K562 (cell line): ENCODE measurements around the gene IARS1. TPM values are rescaled to one million over a fixed set of nuclear protein-coding genes. Genes with fewer than 3 reads are reported as not detected.
A peak's percentile ranks its signal among the peaks of the same experiment; 100 is the strongest.

ENCODE experiments used
- ATAC-seq: fragments of 200-7000 bp; cut with Tn5 transposase; 3 replicates; pipeline ENCODE4 v1.9.1; 2020; ENCODE audit warnings: moderate library complexity
- BruUV-seq: library from RNA; stranded (reverse); fragments of 400-500 nt; replicated peaks from 2 replicates; lab custom pipeline; 2021; lab: Mats Ljungman, UMichigan
- CTCF ChIA-PET: fragments of 300-600 bp; formaldehyde crosslinking; extraction: SDS; loops from one replicate; lab custom pipeline; 2021; ENCODE audit warnings: low intra/inter-chr PET ratio; lab: Yijun Ruan, JAX
- POLR2A ChIA-PET: fragments of 300-600, 350-650 bp; sonication (Branson Sonifier 250); formaldehyde crosslinking; extraction: SDS; loops from one replicate; lab custom pipeline; 2021; ENCODE audit warnings: antibody characterized with exemption, inconsistent platforms; lab: Yijun Ruan, JAX
- DNase-seq, 4 experiments: peaks; one replicate each; pipeline versions ENCODE4 v3.0.0 to v3.0.0-alpha.2; 2011 to 2018; ENCODE audit warnings: low spot score in 3 of 4, mixed read lengths in 3 of 4; ENCODE audit errors: extremely low read depth in 1 of 4
- FAIRE-seq: peaks from 2 replicates; lab custom pipeline; 2011; peaks lifted over from hg19 to GRCh38; lab: Jason Lieb, UNC
- H2AFZ ChIP-seq: 2 replicates; pipeline ENCODE4 v1.6.0; 2011; ENCODE audit warnings: low read depth, low read length, control low read depth, inconsistent platforms
- H3K27ac ChIP-seq: fragments of 200-600 bp; 3 replicates; pipeline ENCODE4 v1.8.0; 2011; ENCODE audit warnings: low read depth, mild to moderate bottlenecking, control low read depth, inconsistent platforms, low read length, moderate library complexity, mixed read lengths; ENCODE audit errors: extremely low read depth
- H3K27me3 ChIP-seq, 2 experiments: fragments of 300-600 bp in 1 of 2; 2 replicates in 1 of 2; 3 replicates in 1 of 2; pipeline versions ENCODE4 v1.6.0 to v1.8.0; 2011; ENCODE audit warnings: inconsistent platforms in 2 of 2, low read length in 2 of 2, mild to moderate bottlenecking in 1 of 2, mixed read lengths in 1 of 2, moderate library complexity in 1 of 2; ENCODE audit not compliant: control insufficient read depth in 2 of 2, insufficient read depth in 2 of 2
- H3K36me3 ChIP-seq: fragments of 300-600 bp; 3 replicates; pipeline ENCODE4 v1.8.0; 2011; ENCODE audit warnings: mild to moderate bottlenecking, low read length, inconsistent platforms; ENCODE audit not compliant: control insufficient read depth, insufficient read depth
- H3K4me1 ChIP-seq, 2 experiments: fragments of 200-600 bp in 1 of 2; replicated peaks in 1 of 2; 2 replicates in 1 of 2; 3 replicates in 1 of 2; pipeline versions ENCODE4 v1.5.1 to v1.8.0; 2011; ENCODE audit warnings: inconsistent platforms in 2 of 2, low read length in 2 of 2, mild to moderate bottlenecking in 1 of 2, mixed read lengths in 1 of 2, moderate library complexity in 1 of 2; ENCODE audit not compliant: control insufficient read depth in 2 of 2, insufficient read depth in 2 of 2
- H3K4me2 ChIP-seq: 2 replicates; pipeline ENCODE4 v1.6.1; 2011; ENCODE audit warnings: low read length, control low read depth, inconsistent platforms, mixed read lengths; ENCODE audit not compliant: insufficient read depth
- H3K4me3 ChIP-seq: fragments of 200-600 bp; sonication (generic), shearing (Covaris generic); 2 replicates; pipeline ENCODE4 v1.5.1; 2016; ENCODE audit warnings: control low read depth, inconsistent platforms
- H3K79me2 ChIP-seq: fragments of 200-600 bp; 3 replicates; pipeline ENCODE4 v1.8.0; 2011; ENCODE audit warnings: low read length, inconsistent platforms; ENCODE audit not compliant: control insufficient read depth, insufficient read depth
- H3K9ac ChIP-seq, 2 experiments: 2 replicates each; pipeline versions ENCODE4 v1.6.0 to v1.6.1; 2011; ENCODE audit warnings: low read depth in 2 of 2, low read length in 2 of 2, control low read depth in 1 of 2, inconsistent platforms in 1 of 2, mild to moderate bottlenecking in 1 of 2, mixed read lengths in 1 of 2; ENCODE audit not compliant: insufficient read depth in 1 of 2
- H3K9me1 ChIP-seq: one replicate; pipeline ENCODE4 v1.6.0; 2011; ENCODE audit warnings: inconsistent platforms, mild to moderate bottlenecking, low read length, moderate library complexity; ENCODE audit not compliant: control insufficient read depth, insufficient read depth
- H3K9me3 ChIP-seq: replicated peaks from 2 replicates; pipeline ENCODE4 v1.5.1; 2011; ENCODE audit warnings: low read depth, low read length, inconsistent platforms; ENCODE audit not compliant: control insufficient read depth, insufficient read depth
- H4K20me1 ChIP-seq: replicated peaks from 2 replicates; pipeline ENCODE4 v1.6.1; 2011; ENCODE audit warnings: low read length, inconsistent platforms, mixed read lengths; ENCODE audit not compliant: control insufficient read depth, insufficient read depth
- CTCFL ChIP-seq: IDR thresholded peaks from 2 replicates; pipeline ENCODE4 v1.6.1; 2011; ENCODE audit warnings: borderline replicate concordance, low read depth, mild to moderate bottlenecking, moderate library complexity, low read length; ENCODE audit not compliant: insufficient read depth, poor library complexity, severe bottlenecking
- L3MBTL2 ChIP-seq: fragments of 450-650 bp; IDR thresholded peaks from 2 replicates; pipeline ENCODE4 v1.6.1; 2016; ENCODE audit warnings: mild to moderate bottlenecking, moderate library complexity
- MCM2 ChIP-seq: fragments of 450-650 bp; IDR thresholded peaks from 2 replicates; pipeline ENCODE4 v1.6.1; 2017; ENCODE audit warnings: low read depth, mild to moderate bottlenecking
- MCM3 ChIP-seq: fragments of 450-650 bp; IDR thresholded peaks from 2 replicates; pipeline ENCODE4 v1.6.1; 2016
- MYNN ChIP-seq, 2 experiments: sonication (generic); formaldehyde crosslinking in 1 of 2; IDR thresholded peaks; 2 replicates each; pipeline versions ENCODE4 v1.5.0 to v1.6.1; 2016 to 2020; ENCODE audit warnings: antibody characterized with exemption in 1 of 2, missing genetic modification reagents in 1 of 2
- NFATC3 ChIP-seq: fragments of 450-650 bp; IDR thresholded peaks from 2 replicates; pipeline ENCODE4 v1.6.1; 2017; ENCODE audit warnings: mild to moderate bottlenecking
- PHB ChIP-seq: fragments of 250-450 bp; sonication (Bioruptor Pico); IDR thresholded peaks from 2 replicates; pipeline ENCODE4 v1.5.0; 2021
- PHF8 ChIP-seq: fragments of 200-600 bp; sonication (generic); IDR thresholded peaks from 2 replicates; pipeline ENCODE4 v1.6.1; 2012; ENCODE audit warnings: mixed run types, mild to moderate bottlenecking, inconsistent platforms, low read length, moderate library complexity, borderline replicate concordance
- PKNOX1 ChIP-seq: fragments of 450-650 bp; IDR thresholded peaks from 2 replicates; pipeline ENCODE4 v1.6.1; 2016
- SOX6 ChIP-seq: fragments of 450-650 bp; IDR thresholded peaks from 2 replicates; pipeline ENCODE4 v1.6.1; 2014; ENCODE audit warnings: mild to moderate bottlenecking
- TAL1 ChIP-seq: fragments of 450-650 bp; IDR thresholded peaks from 2 replicates; pipeline ENCODE4 v1.6.1; 2016; ENCODE audit warnings: mild to moderate bottlenecking
- UBTF ChIP-seq, 2 experiments: IDR thresholded peaks; 2 replicates each; pipeline ENCODE4 v1.6.1; 2012; ENCODE audit warnings: improper control_type of control experiment in 2 of 2, low read depth in 2 of 2, low read length in 2 of 2, borderline replicate concordance in 1 of 2
- ZFP36 ChIP-seq: fragments of 150-350 bp; IDR thresholded peaks from 2 replicates; pipeline ENCODE4 v1.6.1; 2018; ENCODE audit warnings: low read length, low read depth; ENCODE audit not compliant: partially characterized antibody
- ZNF263 ChIP-seq: sonication (generic); formaldehyde crosslinking; IDR thresholded peaks from 2 replicates; pipeline ENCODE4 v1.8.0; 2022; ENCODE audit warnings: mild to moderate bottlenecking, missing genetic modification reagents, borderline replicate concordance
- ZNF282 ChIP-seq: sonication (generic); formaldehyde crosslinking; IDR thresholded peaks from 2 replicates; pipeline ENCODE4 v1.8.1; 2023; ENCODE audit warnings: missing genetic modification reagents
- ZNF507 ChIP-seq: conservative IDR thresholded peaks from 2 replicates; pipeline ENCODE4 v1.6.1; 2017; ENCODE audit warnings: missing genetic modification characterization, missing compliant biosample characterization
- WGBS: fragments of 100-300 bp; shearing (Covaris generic); methylation state at CpG from one replicate; pipeline ENCODE4 v1.1.6; 2016; ENCODE audit warnings: low coverage, mixed read lengths; ENCODE audit not compliant: insufficient coverage; ENCODE audit errors: missing lambda C conversion rate; 5-methylcytosine and 5-hydroxymethylcytosine counted together
- in situ Hi-C: fragments of 300-500 bp; cut with MboI; formaldehyde crosslinking; loops from 4 replicates; pipeline ENCODE4 v1.15.0; 2018; ENCODE audit warnings: inconsistent platforms, mixed read lengths
- intact Hi-C: fragments of 100-400 bp; cut with micrococcal nuclease; formaldehyde crosslinking; loops from 2 replicates; pipeline ENCODE4 v1.14.2; 2022
- polyA plus RNA-seq, 8 experiments: library from polyadenylated mRNA; depleted of rRNA in 4 of 8; stranded (reverse) in 5 of 8; unstranded in 3 of 8; fragments of >200 nt; fragmentation: Nextera tagmentation in 2 of 8; fragmentation: Illumina TruSeq in 1 of 8; extraction: Ambion mirVana in 2 of 8; extraction: Trizol in 1 of 8; gene quantifications; 2 replicates each; pipeline versions ENCODE4 v1.2.1 to v1.2.3, GENCODE V29; 2011 to 2014; ENCODE audit warnings: inconsistent platforms in 1 of 8, missing spikeins in 1 of 8
- total RNA-seq, 7 experiments: library from RNA; depleted of rRNA in 6 of 7; stranded (reverse); fragments of >200 nt in 6 of 7; fragmentation: Illumina TruSeq in 2 of 7; extraction: Trizol in 2 of 7; gene quantifications; 2 replicates each; pipeline versions ENCODE4 v1.2.1 to v1.2.3, GENCODE V29; 2011 to 2021; ENCODE audit warnings: low replicate concordance in 1 of 7

Gene IARS1
- total and polyA plus RNA-seq, 9 of the 15 experiments (the other 6 are each of a cell fraction or from before 2014, with no cell fraction given): 119 to 371 (median 234) TPM

- TF ChIP-seq UBTF (IDR thresholded peaks at IDR 0.05; ENCODE audit: borderline replicate concordance in 1 of 2, low read depth in 2 of 2, low read length in 2 of 2): no peak
- no peak for TF ChIP-seq PHF8
- TF ChIP-seq NFATC3: no peak
- no peak for TF ChIP-seq ZNF263 (CRISPR knock-in tag)
Measured at GRCh38 chr9:92313624-92314012, 20.1 kb upstream of the IARS1 start (continued).

- no peak for FAIRE-seq
- TF ChIP-seq PHB (CRISPR knock-in tag) (no peak), MCM3 (no peak), PKNOX1 (peak; percentile 23; the same call in 1 of the 2 replicates), CTCFL (no peak), ZNF507 (tag) (no peak), TAL1 (peak; percentile 52), L3MBTL2 (no peak), MYNN (IDR thresholded peaks at IDR 0.05) (no peak), MYNN (CRISPR knock-in tag; IDR thresholded peaks at IDR 0.05) (no peak), ZFP36 (no peak), MCM2 (no peak), ZNF282 (CRISPR knock-in tag) (no peak), SOX6 (peak; percentile 72; the same call in 1 of the 2 replicates)
Measured at GRCh38 chr9:92312887-92313623, 19.6 kb upstream of the IARS1 start.

More at GRCh38 chr9:92312887-92313623, 19.6 kb upstream of the IARS1 start:
- in situ Hi-C loops: no loop called here
- Histone ChIP-seq H3K79me2 (peaks cover 37% of the 10 kb centered on the region), H3K4me2 (no peak overlapping the region), H3K9me3 (no peaks in the 10 kb centered on the region), H3K27ac (no peak overlapping the region), H4K20me1 (no peaks in the 10 kb centered on the region; the same call in 1 of the 2 replicates), H3K4me1 (peaks cover 0 to 10% of the 10 kb centered on the region in 2 experiments; a peak in 3 of 5 replicates), H3K36me3 (peaks cover 92% of the 10 kb centered on the region), H3K9ac (no peak overlapping the region), H2AFZ (no peak overlapping the region), H3K4me3 (no peak overlapping the region), H3K27me3 (no peaks in the 10 kb centered on the region), H3K9me1 (no peaks in the 10 kb centered on the region)
- POLR2A ChIA-PET: interaction anchor here (1.1 to 1.4 kb wide), 3 partner anchors 11 to 16 kb away, joined by 3 to 7 read pairs (median 4); partner anchors contain the start of genes CENPP and NOL8
- no TSS peak for BruUV-seq
- CTCF ChIA-PET: no interaction called here
- intact Hi-C loops: no loop called here
- DNase-seq (no peak), ATAC-seq (peak; percentile 59)
- 58% methylated on average over 6 of the region's 6 CpGs for WGBS
